Astrocyte (in vitro differentiated cells and primary cell): ENCODE data around the gene CSMD2. TPM values are rescaled to one million over a fixed set of nuclear protein-coding genes. Genes with fewer than 3 reads are reported as not detected.

Experiments
- DNase-seq: peaks from one replicate; pipeline ENCODE4 v3.0.0-alpha.2; 2010; ENCODE audit warnings: low read depth
- FAIRE-seq: peaks from 2 replicates; lab custom pipeline; 2011; peaks lifted over from hg19 to GRCh38; lab: Jason Lieb, UNC
- H2AFZ ChIP-seq: 2 replicates; pipeline ENCODE4 v1.6.0; 2012; ENCODE audit warnings: low read depth, low read length, inconsistent platforms
- H3K27ac ChIP-seq: 2 replicates; pipeline ENCODE4 v1.5.1; 2011; ENCODE audit warnings: low read depth, low read length, inconsistent platforms
- H3K27me3 ChIP-seq: 2 replicates; pipeline ENCODE4 v1.6.0; 2011; ENCODE audit warnings: low read length, inconsistent platforms; ENCODE audit not compliant: insufficient read depth
- H3K36me3 ChIP-seq: 2 replicates; pipeline ENCODE4 v1.5.1; 2011; ENCODE audit warnings: low read length, inconsistent platforms; ENCODE audit not compliant: insufficient read depth
- H3K4me1 ChIP-seq: 2 replicates; pipeline ENCODE4 v1.5.1; 2011; ENCODE audit warnings: low read length, inconsistent platforms; ENCODE audit not compliant: insufficient read depth
- H3K4me2 ChIP-seq: 2 replicates; pipeline ENCODE4 v1.6.0; 2012; ENCODE audit warnings: low read length, inconsistent platforms
- H3K4me3 ChIP-seq: 2 replicates; pipeline ENCODE4 v1.5.1; 2011; ENCODE audit warnings: low read depth, mild to moderate bottlenecking, low read length, inconsistent platforms; ENCODE audit not compliant: insufficient read depth
- H3K79me2 ChIP-seq: 2 replicates; pipeline ENCODE4 v1.6.0; 2012; ENCODE audit warnings: mild to moderate bottlenecking, low read length, inconsistent platforms; ENCODE audit not compliant: insufficient read depth
- H3K9ac ChIP-seq: 2 replicates; pipeline ENCODE4 v1.6.0; 2012; ENCODE audit warnings: mild to moderate bottlenecking, low read length, inconsistent platforms
- H3K9me3 ChIP-seq: 2 replicates; pipeline ENCODE4 v1.5.1; 2012; ENCODE audit warnings: low read depth, mild to moderate bottlenecking, low read length, inconsistent platforms; ENCODE audit not compliant: insufficient read depth
- H4K20me1 ChIP-seq: 2 replicates; pipeline ENCODE4 v1.6.0; 2012; ENCODE audit warnings: low read length, inconsistent platforms; ENCODE audit not compliant: insufficient read depth
- H3K27ac Mint-ChIP-seq: one replicate; pipeline ENCODE4 v1.8.0; 2021; ENCODE audit warnings: mild to moderate bottlenecking, mixed read lengths; ENCODE audit not compliant: unreplicated experiment
- H3K27me3 Mint-ChIP-seq: one replicate; pipeline ENCODE4 v1.8.0; 2021; ENCODE audit warnings: low read depth, mixed read lengths; ENCODE audit not compliant: unreplicated experiment
- H3K36me3 Mint-ChIP-seq: one replicate; pipeline ENCODE4 v1.8.0; 2021; ENCODE audit warnings: low read depth, mixed read lengths; ENCODE audit not compliant: unreplicated experiment
- H3K4me1 Mint-ChIP-seq: one replicate; pipeline ENCODE4 v1.8.0; 2021; ENCODE audit warnings: low read depth, mixed read lengths; ENCODE audit not compliant: unreplicated experiment
- H3K4me3 Mint-ChIP-seq: one replicate; pipeline ENCODE4 v1.8.0; 2021; ENCODE audit warnings: mild to moderate bottlenecking, moderate library complexity, mixed read lengths; ENCODE audit not compliant: unreplicated experiment
- H3K9me3 Mint-ChIP-seq: one replicate; pipeline ENCODE4 v1.8.0; 2021; ENCODE audit warnings: mild to moderate bottlenecking, mixed read lengths; ENCODE audit not compliant: unreplicated experiment
- CTCF ChIP-seq: IDR thresholded peaks from 2 replicates; pipeline ENCODE4 v1.5.1; 2011; ENCODE audit warnings: low read depth, mild to moderate bottlenecking, inconsistent platforms, low read length, moderate library complexity; ENCODE audit not compliant: insufficient read depth
- EZH2 ChIP-seq: IDR thresholded peaks from 2 replicates; pipeline ENCODE4 v1.6.1; 2012; ENCODE audit warnings: mild to moderate bottlenecking, low read length, inconsistent platforms; ENCODE audit not compliant: insufficient read depth
- total RNA-seq: library from RNA; stranded (reverse); gene quantifications from 2 replicates; pipeline ENCODE4 v1.2.1, GENCODE V29; 2021

CSMD2 gene
- total RNA-seq, 1 donor from 2014 or later: 11.1 TPM

GRCh38 chr1:33710967-33711366, 454.1 kb downstream of the CSMD2 start:
- Histone ChIP-seq H3K4me1 (peaks cover 16% of the 10 kb centered on the region), H3K79me2 (no peaks in the 10 kb centered on the region), H3K4me2 (no peak overlapping the region), H4K20me1 (no peaks in the 10 kb centered on the region), H2AFZ (no peak overlapping the region), H3K9me3 (no peaks in the 10 kb centered on the region), H3K36me3 (peaks cover 2% of the 10 kb centered on the region), H3K4me3 (no peak overlapping the region), H3K27me3 (no peaks in the 10 kb centered on the region), H3K9ac (no peak overlapping the region), H3K27ac (no peak overlapping the region)
- no peaks in the 10 kb centered on the region for H3K9me3 Mint-ChIP-seq
- DNase-seq: peak; percentile 20
- peaks cover 18% of the 10 kb centered on the region for H3K36me3 Mint-ChIP-seq
- peaks cover 6% of the 10 kb centered on the region for H3K4me1 Mint-ChIP-seq
- no peak overlapping the region for H3K27ac Mint-ChIP-seq
- TF ChIP-seq CTCF (no peak), EZH2 (no peak)
- FAIRE-seq: no peak
- H3K27me3 Mint-ChIP-seq: no peaks in the 10 kb centered on the region
- H3K4me3 Mint-ChIP-seq: no peak overlapping the region

- H3K9me3 Mint-ChIP-seq: no peaks in the 10 kb centered on the region
- Histone ChIP-seq H3K4me1 (peaks cover 16% of the 10 kb centered on the region), H3K36me3 (peaks cover 2% of the 10 kb centered on the region), H3K27ac (no peak overlapping the region), H3K4me2 (peak overlapping the region; percentile 57), H3K9ac (no peak overlapping the region), H4K20me1 (no peaks in the 10 kb centered on the region), H3K9me3 (no peaks in the 10 kb centered on the region), H2AFZ (no peak overlapping the region), H3K79me2 (no peaks in the 10 kb centered on the region), H3K27me3 (no peaks in the 10 kb centered on the region), H3K4me3 (no peak overlapping the region)
- H3K27me3 Mint-ChIP-seq: no peaks in the 10 kb centered on the region
- no peak for FAIRE-seq
- no peak overlapping the region for H3K27ac Mint-ChIP-seq
- peak; percentile 54 for DNase-seq
- peaks cover 13% of the 10 kb centered on the region for H3K36me3 Mint-ChIP-seq
- peaks cover 6% of the 10 kb centered on the region for H3K4me1 Mint-ChIP-seq
- no peak overlapping the region for H3K4me3 Mint-ChIP-seq
- TF ChIP-seq CTCF: no peak
Measured at GRCh38 chr1:33709783-33710718, 455.0 kb downstream of the CSMD2 start.
